ENCODE results near the gene FBXW7.

The FBXW7 gene

GRCh38 chr4:152464030-152464823, 71.7 kb downstream of the FBXW7 start:
- DNase-seq: no peak

- no peak for DNase-seq
These were observed 72.3 kb downstream of the FBXW7 start for GRCh38 chr4:152463562-152463961.

- DNase-seq: no peak
These were observed 73.2 kb downstream of the FBXW7 start for GRCh38 chr4:152462695-152463094.

GRCh38 chr4:152462047-152462446, 73.8 kb downstream of the FBXW7 start:
- no peak for DNase-seq

- no peak for DNase-seq
These were observed 75.4 kb downstream of the FBXW7 start for GRCh38 chr4:152460488-152460887.

GRCh38 chr4:152459326-152459725, 76.6 kb downstream of the FBXW7 start:
- DNase-seq: no peak

- DNase-seq: no peak
These were observed 77.0 kb downstream of the FBXW7 start for GRCh38 chr4:152458801-152459302.

- DNase-seq: no peak
These were observed 79.3 kb downstream of the FBXW7 start for GRCh38 chr4:152456609-152457008.

- DNase-seq: no peak
These were observed 80.6 kb downstream of the FBXW7 start for GRCh38 chr4:152455311-152455710.

GRCh38 chr4:152454398-152455011, 81.4 kb downstream of the FBXW7 start:
- no peak for DNase-seq

GRCh38 chr4:152451496-152451895, 84.4 kb downstream of the FBXW7 start:
- no peak for DNase-seq

GRCh38 chr4:152448854-152449253, 87.0 kb downstream of the FBXW7 start:
- DNase-seq: no peak

- DNase-seq: no peak
These were observed 87.7 kb downstream of the FBXW7 start for GRCh38 chr4:152448038-152448707.

GRCh38 chr4:152443859-152444258, 92.0 kb downstream of the FBXW7 start:
- DNase-seq: no peak

GRCh38 chr4:152437561-152437960, 98.3 kb downstream of the FBXW7 start:
- DNase-seq: no peak

- no peak for DNase-seq
These were observed 99.5 kb downstream of the FBXW7 start for GRCh38 chr4:152436384-152436783.

- DNase-seq: no peak
These were observed 101.9 kb downstream of the FBXW7 start for GRCh38 chr4:152434011-152434410.

GRCh38 chr4:152431784-152432183, 104.1 kb downstream of the FBXW7 start:
- DNase-seq: no peak

- no peak for DNase-seq
These were observed 104.6 kb downstream of the FBXW7 start for GRCh38 chr4:152431291-152431690.

- no peak for DNase-seq
These were observed 105.4 kb downstream of the FBXW7 start for GRCh38 chr4:152430507-152430906.

- no peak for DNase-seq
These were observed 107.9 kb downstream of the FBXW7 start for GRCh38 chr4:152427981-152428380.

- no peak for DNase-seq
These were observed 110.9 kb downstream of the FBXW7 start for GRCh38 chr4:152424977-152425376.

- DNase-seq: no peak
These were observed 111.5 kb downstream of the FBXW7 start for GRCh38 chr4:152424396-152424795.

- DNase-seq: no peak
These were observed 113.0 kb downstream of the FBXW7 start for GRCh38 chr4:152422817-152423320.

Data from NCI-H146 (cell line).